GM18526 (cell line): ENCODE measurements around the gene CT45A3.
"Not testable (repeated sequence)": the region's sequence is repeated elsewhere in the genome, so short reads cannot be mapped to it uniquely, and the experiment has no call there.

ENCODE experiments used
- POLR2A ChIP-seq: IDR thresholded peaks from 3 replicates; pipeline ENCODE4 v1.6.1; 2011; ENCODE audit not compliant: insufficient read length; ENCODE audit errors: extremely low read depth

CT45A3 gene, protein sequence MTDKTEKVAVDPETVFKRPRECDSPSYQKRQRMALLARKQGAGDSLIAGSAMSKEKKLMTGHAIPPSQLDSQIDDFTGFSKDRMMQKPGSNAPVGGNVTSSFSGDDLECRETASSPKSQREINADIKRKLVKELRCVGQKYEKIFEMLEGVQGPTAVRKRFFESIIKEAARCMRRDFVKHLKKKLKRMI

DNA sequence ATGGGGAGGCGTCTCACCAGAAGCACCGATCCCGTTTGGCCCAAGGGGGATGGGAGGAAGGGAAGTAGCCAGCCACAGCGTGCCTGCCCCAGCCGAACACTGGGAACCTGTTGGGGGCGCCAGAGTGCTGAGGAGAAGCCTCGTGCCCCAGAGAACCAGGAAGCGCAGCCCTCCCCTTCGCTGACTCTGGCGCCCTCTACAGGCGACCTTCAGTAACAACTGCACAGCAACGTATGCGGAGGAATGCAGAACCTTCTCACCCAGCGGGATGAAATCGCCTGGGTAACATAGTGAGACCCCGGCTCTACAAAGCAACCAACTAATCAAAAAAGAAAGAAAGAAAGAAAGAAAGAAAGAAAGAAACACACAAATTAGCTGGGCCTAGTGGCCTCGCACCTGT is at the start of gene CT45A3:
CT45A3 (minus strand) TSS at position 101 of the 400 bp plus-strand sequence. CDS start 3,747 bp downstream, outside the sequence.
- not testable (repeated sequence) for TF ChIP-seq POLR2A

DNA sequence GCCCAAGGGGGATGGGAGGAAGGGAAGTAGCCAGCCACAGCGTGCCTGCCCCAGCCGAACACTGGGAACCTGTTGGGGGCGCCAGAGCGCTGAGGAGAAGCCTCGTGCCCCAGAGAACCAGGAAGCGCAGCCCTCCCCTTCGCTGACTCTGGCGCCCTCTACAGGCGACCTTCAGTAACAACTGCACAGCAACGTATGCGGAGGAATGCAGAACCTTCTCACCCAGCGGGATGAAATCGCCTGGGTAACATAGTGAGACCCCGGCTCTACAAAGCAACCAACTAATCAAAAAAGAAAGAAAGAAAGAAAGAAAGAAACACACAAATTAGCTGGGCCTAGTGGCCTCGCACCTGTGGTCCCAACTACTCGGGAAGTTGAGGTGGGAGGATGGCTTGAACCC is 34.7 kb upstream of the CT45A3 start, which contains the start of gene CT45A6:
CT45A6 (minus strand) TSS at position 101 of the 400 bp plus-strand sequence. CDS start 3,794 bp downstream, outside the sequence.
- TF ChIP-seq POLR2A, result not testable (repeated sequence)

DNA sequence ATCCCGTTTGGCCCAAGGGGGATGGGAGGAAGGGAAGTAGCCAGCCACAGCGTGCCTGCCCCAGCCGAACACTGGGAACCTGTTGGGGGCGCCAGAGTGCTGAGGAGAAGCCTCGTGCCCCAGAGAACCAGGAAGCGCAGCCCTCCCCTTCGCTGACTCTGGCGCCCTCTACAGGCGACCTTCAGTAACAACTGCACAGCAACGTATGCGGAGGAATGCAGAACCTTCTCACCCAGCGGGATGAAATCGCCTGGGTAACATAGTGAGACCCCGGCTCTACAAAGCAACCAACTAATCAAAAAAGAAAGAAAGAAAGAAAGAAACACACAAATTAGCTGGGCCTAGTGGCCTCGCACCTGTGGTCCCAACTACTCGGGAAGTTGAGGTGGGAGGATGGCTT is 17.4 kb upstream of the CT45A3 start, which contains the start of gene CT45A5:
CT45A5 (minus strand) TSS at position 101 of the 400 bp plus-strand sequence. CDS start 3,774 bp downstream, outside the sequence.
- not testable (repeated sequence) for TF ChIP-seq POLR2A

DNA sequence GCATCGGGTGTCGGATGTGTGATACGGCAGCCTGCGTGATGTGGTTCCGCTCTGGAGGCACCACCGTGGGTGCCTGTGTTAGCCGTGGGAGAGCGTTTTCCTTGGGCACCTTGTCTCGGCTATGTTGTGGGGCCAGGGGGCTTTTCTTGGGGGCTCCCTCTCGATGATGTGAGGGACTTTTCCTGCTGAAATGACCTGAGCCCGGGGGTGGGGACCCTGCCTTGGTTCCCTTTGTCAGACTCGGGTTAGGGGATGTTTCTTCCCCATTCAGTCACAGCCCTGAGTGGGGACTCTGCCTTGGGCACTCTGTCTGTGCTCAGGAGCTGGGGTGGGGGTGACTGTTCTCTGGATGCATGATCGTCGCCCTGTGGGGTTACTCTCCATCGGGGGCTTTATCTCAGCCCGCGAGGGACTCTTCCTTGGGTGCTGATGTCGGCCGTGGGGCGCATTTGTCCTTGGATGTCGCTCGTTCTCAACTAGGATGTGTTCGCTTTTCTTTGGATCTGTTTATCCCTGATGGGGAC is 26.7 kb downstream of the CT45A3 start:
- TF ChIP-seq POLR2A, result no peak

DNA sequence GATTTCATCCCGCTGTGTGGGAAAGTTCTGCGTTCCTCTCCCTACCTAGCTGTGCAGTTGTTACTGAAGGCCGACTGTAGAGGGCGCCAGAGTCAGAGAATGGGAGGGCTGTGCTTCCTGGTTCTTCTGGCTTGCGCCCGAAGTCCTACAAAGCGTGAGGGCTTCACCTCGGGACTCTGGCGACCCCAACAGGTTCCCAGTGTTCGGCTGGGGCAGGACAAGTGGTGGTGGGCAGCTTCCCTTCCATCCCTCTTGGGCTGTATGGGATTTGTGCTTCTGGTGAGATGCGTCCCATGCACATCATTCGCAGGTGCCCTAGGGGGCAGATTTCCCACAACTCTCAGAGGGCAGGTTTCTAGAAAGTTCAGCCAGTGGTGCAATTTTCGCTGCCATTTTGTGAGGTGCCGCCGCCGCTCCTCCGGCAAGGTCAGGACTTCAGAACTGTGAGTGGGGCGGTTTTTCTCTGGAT is 27.3 kb downstream of the CT45A3 start:
- no peak for TF ChIP-seq POLR2A

DNA sequence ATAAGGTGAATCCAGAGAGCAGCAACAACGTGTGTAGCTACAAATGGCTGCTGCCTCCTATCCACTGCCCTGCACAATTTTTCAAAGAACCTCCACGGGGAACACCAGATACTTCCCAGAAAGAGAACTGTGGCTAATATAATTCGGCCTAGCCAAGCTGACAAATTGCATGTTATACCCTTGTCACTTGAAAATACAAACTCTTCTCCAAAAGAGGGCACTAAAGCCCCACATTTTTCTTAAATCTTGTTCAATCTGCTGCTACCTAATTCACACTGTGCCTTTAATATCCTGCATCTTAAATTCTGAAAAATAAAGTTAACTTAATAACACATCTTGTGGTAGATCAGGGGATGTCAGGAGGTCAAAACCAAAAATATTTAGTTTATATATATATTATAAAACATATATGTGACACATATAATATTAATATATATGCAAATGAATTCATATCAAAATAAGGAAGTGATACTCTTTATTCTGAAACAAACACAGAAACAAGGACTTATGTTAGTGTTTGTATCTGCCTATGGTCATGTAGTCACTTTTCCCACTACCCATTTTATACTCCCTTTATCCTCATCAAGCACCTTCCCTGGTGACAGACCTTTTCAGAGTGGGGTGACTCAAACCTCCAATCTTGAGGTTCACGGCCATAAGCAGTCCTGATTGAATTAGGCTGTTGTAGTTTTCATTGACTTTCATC is 30.5 kb downstream of the CT45A3 start:
- TF ChIP-seq POLR2A, result no peak

DNA sequence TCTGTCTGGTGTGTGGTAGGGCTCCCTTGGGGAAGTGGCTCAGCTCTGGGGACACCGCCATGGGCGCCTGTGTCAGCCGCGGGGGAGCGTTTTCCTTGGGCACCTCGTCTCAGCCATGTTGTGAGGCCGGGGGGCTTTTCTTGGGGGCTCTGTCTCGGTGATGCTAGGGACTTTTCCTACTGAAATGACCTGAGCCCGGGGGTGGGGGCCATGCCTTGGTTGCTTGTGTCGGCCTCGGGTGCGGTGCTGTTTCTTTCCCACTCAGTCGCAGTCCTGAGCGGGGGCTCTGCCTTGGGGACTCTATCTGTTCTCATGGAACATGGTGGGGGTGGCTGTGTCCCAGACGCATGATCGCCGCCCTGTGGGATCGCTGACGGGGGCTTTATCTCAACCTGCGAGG is 54.2 kb downstream of the CT45A3 start:
- TF ChIP-seq POLR2A, result no peak

DNA sequence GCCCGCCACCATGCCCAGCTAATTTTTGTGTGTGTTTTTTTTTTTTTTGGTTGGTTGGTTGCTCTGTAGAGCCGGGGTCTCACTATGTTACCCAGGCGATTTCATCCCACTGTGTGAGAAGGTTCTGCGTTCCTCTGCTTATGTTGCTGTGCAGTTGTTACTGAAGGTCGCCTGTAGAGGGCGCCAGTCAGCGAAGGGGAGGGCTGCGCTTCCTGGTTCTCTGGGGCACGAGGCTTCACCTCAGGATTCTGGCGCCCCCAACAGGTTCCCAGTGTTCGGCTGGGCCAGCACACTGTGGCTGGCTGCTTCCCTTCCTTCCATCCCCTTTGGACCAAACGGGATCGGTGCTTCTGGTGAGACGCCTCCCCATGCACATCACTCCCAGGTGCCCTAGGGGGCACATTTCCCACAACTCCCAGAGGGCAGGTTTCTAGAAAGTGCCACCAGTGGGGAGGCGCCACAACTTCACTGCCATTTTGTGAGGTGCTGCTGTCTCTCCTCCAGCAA is 54.8 kb downstream of the CT45A3 start, which contains the start of gene CT45A1:
CT45A1 (plus strand) TSS at position 457 of the 507 bp plus-strand sequence. CDS start 5,302 bp downstream, outside the sequence.
- TF ChIP-seq POLR2A, result not testable (repeated sequence)
